HG03103 (cell line): ENCODE measurements around the gene CHRNA3.
"Not testable (repeated sequence)": the region's sequence is repeated elsewhere in the genome, so short reads cannot be mapped to it uniquely, and the experiment has no call there.

Experiments used
- ATAC-seq: cut with Tn5 transposase; IDR thresholded peaks from one replicate; pipeline ENCODE4 v1.9.1; 2021; ENCODE audit warnings: low read depth; ENCODE audit not compliant: unreplicated experiment

Gene CHRNA3

DNA sequence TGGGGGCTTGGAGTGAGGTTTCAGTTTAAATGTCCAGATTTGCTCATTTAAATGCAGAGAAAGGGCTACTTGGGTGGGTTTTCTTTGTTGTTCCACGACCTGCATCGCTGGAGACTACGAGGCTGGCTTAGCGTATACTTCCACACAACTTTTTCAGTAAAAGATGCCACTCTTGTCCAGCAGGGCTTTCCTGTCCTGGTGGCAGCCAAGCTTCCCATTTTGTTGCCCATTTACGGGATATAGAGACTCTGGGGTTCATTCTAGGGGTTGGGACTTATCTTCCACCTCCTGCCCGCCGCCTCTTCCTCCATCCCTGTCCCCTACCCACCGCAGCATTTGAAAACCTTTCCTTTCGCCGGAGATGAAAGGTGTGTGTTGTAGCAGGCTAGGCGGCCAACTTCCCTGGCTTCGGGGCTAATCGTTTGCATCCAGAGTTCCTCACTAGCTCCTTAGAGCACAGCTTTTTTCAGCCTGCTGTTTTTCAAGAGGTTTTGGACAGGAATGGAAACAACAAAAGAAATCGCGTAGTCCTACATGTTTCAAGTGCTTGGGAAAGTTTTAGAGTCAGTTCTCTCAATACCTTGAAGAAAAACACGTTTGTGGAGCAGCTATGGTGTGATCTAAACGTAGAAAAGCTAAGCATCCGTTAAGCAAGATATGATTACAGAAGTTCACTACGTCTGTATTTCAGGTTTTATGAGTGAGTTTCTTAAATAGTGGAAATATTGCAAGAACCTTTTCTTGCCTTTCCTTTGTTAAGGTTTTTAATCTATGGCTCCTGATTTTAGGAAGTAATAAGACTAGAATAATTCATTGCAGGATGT lies 54.6 kb downstream of the CHRNA3 start:
- ATAC-seq = no peak

DNA sequence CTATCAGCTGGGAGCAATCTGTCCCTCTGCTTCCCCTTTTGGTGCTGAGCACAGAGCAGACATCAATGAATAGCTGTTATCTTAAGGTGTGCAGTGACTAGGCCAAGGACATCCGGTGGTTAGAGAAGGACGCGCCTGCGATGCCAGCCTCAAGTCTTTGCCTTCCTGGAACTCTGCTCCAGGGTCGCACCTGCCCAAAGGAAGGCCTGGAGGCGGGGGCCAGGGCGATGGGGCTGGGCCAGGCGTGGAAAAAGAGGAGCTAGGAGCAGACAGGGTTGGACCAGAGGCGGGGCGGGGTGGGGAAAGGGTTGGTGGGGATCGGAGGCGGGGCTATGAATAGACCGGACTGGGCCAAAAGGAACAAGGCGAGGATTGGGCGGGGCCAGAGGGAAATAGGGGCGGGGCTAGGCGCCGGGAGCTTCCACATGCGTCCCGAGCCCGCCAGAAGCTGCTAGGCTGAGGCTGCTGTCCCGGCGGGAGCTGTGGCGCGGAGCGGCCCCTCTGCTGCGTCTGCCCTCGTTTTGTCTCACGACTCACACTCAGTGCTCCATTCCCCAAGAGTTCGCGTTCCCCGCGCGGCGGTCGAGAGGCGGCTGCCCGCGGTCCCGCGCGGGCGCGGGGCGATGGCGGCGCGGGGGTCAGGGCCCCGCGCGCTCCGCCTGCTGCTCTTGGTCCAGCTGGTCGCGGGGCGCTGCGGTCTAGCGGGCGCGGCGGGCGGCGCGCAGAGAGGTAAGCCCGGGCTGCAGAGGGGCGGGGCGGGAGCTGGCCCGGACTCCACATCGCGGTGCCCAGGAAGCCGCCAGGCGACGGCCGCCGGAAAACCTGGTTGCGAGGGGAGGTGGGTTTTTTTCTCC lies 55.5 kb downstream of the CHRNA3 start, which contains the start of gene CHRNA5:
Gene CHRNA5, plus strand, starts transcription at position 424 of the 854 bp plus-strand sequence. Its CDS starts 200 bp downstream, at position 624.
- ATAC-seq = peak; percentile 50

DNA sequence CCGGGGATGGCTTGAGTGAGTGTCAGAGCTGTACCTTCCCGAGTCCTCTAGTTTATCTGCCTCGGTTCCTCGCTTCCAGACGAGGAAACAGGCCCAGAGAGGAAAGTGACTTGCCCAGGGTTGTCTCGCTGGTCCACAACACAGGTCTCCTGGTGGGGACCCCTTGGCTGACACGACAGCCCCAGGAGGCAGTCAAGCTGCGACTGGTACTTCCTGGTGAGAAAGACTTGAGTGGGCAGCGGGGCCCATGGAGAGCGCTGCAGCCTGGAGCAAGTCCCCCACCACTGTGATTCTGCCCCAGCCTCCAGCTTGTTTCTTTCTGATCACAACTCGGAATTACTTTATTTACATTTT lies 56.1 kb downstream of the CHRNA3 start:
- no peak for ATAC-seq

DNA sequence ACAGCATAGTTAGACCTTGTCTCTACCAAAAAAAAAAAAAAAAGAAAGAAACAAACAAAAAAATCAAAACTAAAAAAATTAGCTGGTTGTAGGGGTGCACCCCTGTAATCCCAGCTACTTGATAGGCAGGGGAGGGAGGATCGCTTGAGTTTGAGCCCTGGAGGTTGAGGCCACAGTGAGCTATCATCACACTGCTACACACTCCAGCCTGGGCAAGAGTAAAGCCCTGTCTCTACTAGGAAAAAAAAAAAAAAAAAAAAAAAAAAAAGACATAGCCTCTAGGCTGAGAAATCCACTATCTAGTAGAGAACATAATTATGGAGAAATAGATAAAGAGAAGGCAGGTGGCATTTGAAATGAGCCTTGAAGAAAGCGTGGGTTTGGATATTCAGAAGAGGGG lies 57.7 kb downstream of the CHRNA3 start:
- ATAC-seq = no peak

DNA sequence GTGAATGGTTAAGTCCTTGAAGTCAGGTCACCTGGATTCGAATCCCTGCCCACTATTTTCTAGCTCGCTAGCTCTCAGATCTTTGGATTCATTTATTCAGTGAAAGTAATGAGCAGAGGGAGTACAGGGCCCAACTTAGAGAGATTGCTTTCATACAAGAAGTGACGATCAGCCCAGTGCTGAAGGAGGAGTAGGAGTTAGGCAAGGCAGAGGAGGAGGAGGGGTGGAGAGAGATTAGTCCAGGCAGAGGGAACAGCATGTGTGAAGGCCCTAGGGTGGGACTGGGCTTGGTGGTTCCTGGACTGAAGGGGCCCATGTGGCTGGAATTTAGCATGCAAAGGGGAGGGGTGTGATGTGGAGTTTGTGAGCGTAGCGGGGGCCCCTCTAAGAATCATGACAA lies 59.3 kb downstream of the CHRNA3 start:
- no peak for ATAC-seq

DNA sequence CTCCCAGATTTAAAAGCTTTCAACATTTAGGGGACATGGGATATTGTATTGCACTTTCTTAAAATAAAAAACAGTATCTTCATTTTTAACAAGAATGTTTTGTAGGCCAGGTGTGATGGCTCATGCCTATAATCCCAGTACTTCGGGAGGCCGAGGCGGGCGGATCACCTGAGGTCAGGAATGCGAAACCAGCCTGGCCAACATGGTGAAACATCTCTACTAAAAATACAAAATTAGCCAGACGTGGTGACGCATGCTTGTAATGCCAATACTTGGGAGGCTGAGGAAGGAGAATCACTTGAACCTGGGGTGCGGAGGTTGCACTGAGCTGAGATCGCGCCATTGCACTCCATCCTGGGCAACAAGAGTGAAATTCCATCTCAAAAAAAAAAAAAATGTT lies 60.6 kb downstream of the CHRNA3 start:
- not testable (repeated sequence) for ATAC-seq

DNA sequence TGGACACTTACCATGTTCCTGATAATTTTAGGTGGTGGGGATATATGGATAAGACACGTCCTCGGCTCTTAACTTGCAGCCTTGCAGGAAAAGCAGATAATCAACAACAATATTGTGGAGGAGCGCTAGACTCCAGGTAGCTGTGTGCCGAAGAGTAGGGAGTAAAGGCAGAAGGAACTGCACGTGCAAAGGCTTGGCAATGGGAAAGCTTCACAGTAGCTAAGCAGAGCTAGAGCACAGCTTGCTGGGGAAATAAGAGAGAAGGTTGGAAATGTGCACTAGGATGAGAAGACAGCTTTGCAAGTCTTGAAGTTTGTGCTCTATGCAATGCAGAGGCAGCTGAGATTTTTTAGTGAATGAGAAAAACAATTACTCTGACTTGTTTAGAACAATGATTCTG lies 68.2 kb downstream of the CHRNA3 start:
- no peak for ATAC-seq

DNA sequence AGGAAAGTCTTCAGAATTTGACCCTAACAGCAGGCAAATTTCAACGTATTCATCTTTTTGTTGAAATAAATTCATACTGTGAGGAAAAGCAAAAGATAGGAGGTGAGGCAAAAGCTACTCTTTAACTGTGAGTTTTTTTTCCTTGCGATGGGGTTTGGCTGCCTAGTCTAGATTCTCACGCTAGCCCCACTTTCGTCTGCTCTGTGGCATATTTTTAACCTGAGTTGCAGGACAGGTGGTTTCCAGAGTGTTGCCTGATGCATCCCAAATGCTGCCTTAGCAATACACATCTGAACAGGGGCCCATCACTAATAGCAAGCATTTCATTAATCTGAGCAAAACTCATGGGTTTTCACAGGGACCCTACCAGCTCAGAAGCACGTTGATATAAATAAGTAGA lies 68.9 kb downstream of the CHRNA3 start:
- ATAC-seq = no peak

DNA sequence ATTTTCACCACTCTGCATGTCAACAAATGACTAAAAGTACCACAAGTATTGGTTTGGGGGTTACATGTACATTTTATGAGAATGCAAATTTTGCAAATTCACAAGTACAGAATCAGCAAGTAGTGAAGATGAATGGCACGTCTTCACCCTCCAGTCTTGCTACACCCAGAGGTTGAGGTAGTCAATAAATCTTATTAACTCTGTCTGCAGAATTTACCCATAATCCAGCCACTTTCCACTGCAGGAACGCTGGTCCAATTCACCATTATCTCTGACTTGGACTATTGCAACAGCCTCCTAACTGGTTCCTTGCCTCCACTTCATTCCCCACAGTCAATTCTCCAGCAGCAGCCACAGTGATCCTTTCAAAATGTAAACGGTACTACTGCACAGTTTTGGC lies 70.0 kb downstream of the CHRNA3 start:
- no peak for ATAC-seq

DNA sequence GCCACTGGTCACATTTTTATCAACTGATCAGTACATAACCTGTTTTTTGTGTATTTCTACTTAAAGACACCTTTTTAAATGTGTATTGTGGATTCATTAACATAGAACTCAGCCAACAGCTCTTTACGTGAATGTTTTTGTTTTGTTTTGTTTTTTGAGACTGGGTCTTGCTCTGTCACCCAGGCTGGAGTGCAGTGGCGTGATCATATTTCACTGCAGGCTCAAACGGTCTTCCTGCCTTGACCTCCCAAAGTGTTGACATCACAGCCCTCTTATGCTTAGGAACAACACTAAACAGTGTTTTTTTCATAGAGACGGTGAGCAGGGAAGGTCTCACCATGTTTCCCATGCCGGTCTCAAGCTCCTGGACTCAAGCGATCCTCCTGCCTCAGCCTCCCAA lies 70.6 kb downstream of the CHRNA3 start:
- ATAC-seq = no peak
